Cardiac fibroblast (primary cell): ENCODE data around the gene GPR55.

Source experiments
- DNase-seq, 2 donors: peaks; one replicate each; pipeline versions ENCODE4 v3.0.0 to v3.0.0-alpha.2; 2010; ENCODE audit warnings: low read depth in 2 of 2
- H3K4me3 ChIP-seq, 2 donors: replicated peaks in 1 of 2; 1 replicate in 1 of 2; 2 replicates in 1 of 2; pipeline ENCODE4 v1.5.1; 2011; ENCODE audit warnings: low read depth in 2 of 2, low read length in 2 of 2, mild to moderate bottlenecking in 2 of 2, moderate library complexity in 1 of 2
- CTCF ChIP-seq: IDR thresholded peaks from one replicate; pipeline ENCODE4 v1.5.1; 2011; ENCODE audit warnings: low read depth, mild to moderate bottlenecking, low read length, inconsistent platforms

GPR55 gene

GRCh38 chr2:230905448-230906421, 19.3 kb downstream of the GPR55 start:
- H3K4me3 ChIP-seq, result no peak overlapping the region
- peak in 1 of 2 donors; percentile 12 for DNase-seq
- no peak for TF ChIP-seq CTCF

- no peak overlapping the region for H3K4me3 ChIP-seq
- no peak for DNase-seq
- no peak for TF ChIP-seq CTCF
Observed at GRCh38 chr2:230904856-230905447, 20.1 kb downstream of the GPR55 start.

- TF ChIP-seq CTCF, result no peak
- DNase-seq, result no peak
- no peak overlapping the region for H3K4me3 ChIP-seq
Observed at GRCh38 chr2:230903231-230904150, 21.6 kb downstream of the GPR55 start.

GRCh38 chr2:230902180-230902899, 22.7 kb downstream of the GPR55 start:
- no peak overlapping the region for H3K4me3 ChIP-seq
- peak; percentile 76 for DNase-seq
- TF ChIP-seq CTCF, result peak; percentile 89

- H3K4me3 ChIP-seq, result no peak overlapping the region
- DNase-seq, result no peak
- no peak for TF ChIP-seq CTCF
Observed at GRCh38 chr2:230901006-230901405, 24.0 kb downstream of the GPR55 start.
